DMS53 treated with DMSO at 0.1 percent for 48 hours (cell line): ENCODE measurements around the gene LDLRAD3.
"Not testable (repeated sequence)": the region's sequence is repeated elsewhere in the genome, so short reads cannot be mapped to it uniquely, and the experiment has no call there.

ENCODE experiments used
- DNase-seq: peaks from one replicate; lab custom pipeline; 2025; ENCODE audit not compliant: unreplicated experiment; lab: John Stamatoyannopoulos, UW

Gene LDLRAD3, protein sequence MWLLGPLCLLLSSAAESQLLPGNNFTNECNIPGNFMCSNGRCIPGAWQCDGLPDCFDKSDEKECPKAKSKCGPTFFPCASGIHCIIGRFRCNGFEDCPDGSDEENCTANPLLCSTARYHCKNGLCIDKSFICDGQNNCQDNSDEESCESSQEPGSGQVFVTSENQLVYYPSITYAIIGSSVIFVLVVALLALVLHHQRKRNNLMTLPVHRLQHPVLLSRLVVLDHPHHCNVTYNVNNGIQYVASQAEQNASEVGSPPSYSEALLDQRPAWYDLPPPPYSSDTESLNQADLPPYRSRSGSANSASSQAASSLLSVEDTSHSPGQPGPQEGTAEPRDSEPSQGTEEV

DNA sequence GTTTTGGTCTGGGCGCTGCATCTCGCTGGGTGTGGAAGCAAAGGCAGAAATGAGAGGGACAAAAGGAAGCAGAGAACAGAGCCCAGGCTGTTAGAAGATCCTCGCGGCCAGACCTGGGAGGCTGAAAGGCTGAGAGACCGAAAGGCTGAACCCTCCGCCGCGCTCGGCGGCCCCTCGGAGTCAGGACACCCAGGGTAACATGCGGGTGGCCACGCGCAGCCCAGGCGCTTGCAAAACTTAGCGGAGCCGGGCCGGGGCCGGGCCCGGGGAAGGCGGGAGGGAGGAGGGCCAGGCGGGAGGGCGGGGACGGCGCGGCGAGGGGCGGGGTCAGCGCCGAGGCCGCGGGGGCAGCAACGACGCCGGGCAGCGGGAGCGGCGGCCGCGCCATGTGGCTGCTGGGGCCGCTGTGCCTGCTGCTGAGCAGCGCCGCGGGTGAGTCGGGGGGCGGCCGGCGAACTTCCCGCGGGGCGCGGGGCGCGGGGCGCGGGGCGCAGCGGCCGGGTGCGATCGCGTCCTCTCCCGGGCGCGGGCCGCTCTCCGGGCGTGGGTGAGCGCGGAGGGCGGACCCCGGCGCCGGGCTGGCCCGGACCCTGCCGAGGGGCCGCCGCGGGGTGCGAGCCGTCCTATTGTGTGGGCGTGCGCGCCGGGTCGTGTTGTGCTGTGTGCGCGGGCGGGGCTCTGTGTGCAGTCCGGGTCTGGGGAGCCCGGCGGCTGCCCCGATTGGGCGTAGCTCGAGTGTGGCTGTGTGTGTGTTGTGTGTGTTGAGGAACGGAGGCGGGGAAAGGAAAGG, at the start of gene LDLRAD3:
LDLRAD3 (plus strand) TSS at position 350 of the 790 bp plus-strand sequence; CDS start at position 387, 37 bp downstream.
- peak; percentile 4 for DNase-seq

DNA sequence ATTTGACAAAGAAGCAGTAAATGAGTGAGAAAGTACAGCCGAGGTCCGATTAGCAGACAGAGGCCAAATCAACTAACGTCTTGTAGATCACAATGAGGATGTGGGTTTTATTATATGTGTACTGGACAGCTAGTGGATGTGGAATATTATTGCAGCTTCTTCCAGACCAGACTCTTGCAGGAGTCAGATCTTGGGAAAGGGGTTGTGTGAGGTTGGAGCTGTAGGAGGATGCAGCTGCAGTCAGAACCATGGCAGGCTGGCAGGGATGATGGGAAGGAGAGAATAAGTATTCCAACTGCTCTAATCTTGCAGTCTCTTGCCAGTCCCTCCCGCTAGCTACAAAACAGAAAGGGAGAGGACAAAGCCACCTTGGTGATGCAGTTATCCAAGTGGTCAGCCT, 46.8 kb upstream of the LDLRAD3 start:
- DNase-seq, result no peak

DNA sequence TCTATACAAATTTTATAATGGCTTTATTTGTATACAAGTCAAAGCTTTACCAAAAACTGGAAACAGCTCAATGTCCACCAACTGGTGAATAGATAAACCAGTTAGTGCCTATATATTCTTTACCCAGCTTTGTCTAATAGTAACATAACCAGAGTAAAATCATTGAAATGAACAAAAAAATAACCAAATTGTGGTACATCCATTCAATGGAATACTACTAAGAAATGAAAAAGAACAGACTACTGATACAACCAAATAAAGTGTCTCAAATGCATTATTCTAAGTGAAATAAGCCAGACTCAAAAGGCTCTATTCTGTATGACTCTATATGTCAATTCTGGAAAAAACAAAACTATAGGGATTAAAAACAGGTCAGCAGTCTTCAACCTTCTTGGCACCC, 40.9 kb upstream of the LDLRAD3 start:
- no peak for DNase-seq

DNA sequence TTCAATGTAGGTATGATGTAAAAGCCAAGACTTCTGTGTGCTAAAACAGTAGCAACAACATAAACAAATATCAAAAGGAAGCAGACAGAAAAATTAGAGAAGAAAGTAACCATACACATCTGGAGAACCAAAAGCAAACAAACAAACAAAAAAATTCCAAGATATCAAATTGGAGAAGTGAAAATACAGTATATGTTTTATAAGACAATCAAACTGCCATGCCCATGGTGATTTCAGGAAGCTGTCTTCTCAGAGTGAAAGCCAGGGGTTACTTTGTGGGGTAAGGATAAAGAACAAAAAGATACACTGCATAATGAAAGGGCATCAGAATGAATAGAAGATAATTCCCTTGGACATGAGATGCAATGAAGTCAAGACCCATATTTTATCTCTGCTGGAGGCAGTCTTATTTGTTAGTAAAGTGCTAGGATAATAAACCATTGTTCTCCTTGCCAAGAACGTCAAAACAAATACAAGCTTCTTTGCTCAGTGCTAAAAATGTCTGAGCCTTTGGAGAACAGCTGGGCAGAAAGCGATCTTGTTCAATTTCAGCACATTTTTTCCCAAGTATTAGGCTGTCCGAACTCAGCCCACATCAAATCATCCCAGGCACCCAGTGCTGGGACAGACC, 38.1 kb upstream of the LDLRAD3 start:
- no peak for DNase-seq

DNA sequence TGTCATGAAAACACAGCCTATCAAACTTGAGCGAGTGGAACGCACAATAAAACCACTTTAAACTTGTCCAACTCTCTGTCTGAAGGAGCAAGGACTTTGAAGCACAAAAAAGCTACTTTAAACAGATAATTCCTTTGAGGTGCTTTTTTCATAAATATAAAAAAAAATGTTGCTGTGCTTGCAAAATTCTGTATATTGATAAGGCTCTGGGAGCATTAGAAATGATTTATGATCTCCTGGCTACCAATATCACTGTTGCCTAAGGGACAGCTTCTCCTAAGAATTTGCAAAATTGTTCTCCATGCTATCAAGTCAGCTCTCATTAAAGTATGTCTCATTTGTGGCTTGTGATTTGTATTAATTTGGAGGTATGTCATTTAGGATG, 37.6 kb upstream of the LDLRAD3 start:
- DNase-seq, result no peak

DNA sequence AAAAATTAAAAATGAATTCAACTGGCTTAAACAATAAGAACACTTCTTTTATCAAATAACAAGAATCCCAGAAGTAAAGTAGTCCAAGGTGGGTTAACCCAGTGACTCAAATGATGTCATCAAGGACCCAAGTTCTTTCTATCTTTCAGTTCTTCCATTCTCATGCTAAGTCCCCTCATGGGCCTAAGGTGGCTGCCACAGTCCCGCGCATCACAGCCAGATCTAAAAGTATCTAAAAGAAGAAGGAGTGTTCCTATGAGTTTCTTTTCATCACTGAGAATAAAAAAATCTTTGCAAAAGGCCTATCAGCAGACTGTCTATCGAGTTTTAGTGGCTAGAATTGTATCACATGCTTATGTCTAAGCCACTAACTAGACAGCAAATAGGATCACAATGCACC, 37.2 kb upstream of the LDLRAD3 start:
- no peak for DNase-seq

DNA sequence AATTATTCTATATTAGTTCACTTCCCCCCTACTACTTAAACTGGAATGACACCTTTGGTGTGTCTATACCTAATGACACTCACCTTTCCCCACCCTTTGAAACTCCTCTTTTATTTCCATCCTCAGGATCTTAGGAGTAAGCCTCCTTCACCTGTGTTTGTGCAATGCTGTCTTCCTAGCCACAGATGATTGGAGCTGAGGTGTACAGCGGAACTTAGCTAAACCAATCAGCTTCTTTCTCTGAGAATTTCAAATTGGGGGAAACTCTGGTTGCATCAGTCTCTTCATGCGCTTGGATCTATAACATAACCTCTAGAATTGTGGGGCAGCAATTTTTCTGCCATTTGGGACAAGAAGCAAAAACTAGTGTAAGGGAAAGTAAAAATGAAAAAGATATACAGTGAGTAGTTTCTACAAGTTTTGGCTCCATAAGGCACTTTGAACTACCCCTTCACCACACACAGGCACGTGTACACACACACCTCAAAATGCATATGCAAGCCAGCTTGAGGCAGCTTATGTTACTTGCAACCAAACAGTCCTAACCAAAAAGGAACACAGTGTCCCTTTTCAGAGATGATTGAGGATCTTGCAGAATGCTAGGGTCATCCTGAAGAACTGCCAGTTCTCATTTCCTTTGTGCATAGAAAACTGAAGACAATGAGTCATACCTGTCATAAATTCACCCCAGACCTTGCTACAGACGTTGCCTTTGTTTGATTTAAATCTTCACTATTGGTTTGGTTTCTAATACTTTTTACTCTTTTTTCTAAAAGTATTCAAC, 36.0 kb upstream of the LDLRAD3 start:
- DNase-seq, result no peak

DNA sequence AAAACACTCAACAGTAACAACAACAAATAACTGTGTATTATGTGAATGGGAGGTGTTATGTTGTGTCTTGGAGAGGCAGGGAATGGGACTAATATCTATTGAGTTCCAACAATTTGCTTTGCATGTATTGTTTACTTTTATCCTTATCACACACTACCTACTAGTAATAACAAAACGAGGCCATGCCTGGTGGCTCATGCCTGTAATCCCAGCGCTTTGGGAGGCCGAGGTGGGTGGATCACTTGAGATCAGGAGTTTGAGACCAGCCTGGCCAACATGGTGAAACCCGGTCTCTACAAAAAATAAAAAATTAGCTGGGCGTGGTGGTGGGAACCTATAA, 35.5 kb upstream of the LDLRAD3 start:
- DNase-seq, result not testable (repeated sequence)

DNA sequence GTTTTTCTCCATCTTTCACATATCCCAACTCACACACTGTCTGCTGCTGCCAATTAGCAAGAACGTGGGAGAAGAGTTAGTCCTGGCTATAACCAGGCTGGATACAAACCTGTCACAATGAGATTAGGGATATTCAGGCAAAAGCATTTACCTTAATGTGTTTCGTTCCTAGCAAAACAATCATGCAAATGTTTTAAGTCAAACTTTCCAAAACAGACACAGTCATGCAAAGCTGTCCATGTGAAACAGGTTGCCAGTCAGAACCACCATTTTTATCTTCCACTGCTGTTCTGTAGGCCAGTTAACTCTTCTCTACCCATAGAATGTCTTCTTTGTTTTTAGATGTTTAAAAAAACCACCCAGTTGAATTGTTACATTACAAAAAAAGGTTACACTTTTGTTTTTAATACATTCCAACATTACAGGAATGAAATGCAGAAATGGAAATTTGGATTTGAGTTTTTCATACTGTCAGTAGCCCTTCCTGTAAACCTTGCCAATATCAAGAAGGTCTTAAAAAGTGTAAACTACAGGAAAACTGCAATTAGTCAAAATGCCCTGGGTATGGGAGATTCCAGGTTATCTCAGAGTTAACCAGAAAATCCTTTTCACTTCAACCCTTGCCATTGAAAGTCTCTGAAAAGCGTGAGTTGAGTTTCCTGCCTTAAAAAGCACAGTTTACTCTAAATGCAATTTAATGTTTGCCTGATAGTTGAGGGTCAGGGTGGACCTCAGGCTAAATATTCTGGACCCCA, 34.2 kb upstream of the LDLRAD3 start:
- DNase-seq, result no peak

DNA sequence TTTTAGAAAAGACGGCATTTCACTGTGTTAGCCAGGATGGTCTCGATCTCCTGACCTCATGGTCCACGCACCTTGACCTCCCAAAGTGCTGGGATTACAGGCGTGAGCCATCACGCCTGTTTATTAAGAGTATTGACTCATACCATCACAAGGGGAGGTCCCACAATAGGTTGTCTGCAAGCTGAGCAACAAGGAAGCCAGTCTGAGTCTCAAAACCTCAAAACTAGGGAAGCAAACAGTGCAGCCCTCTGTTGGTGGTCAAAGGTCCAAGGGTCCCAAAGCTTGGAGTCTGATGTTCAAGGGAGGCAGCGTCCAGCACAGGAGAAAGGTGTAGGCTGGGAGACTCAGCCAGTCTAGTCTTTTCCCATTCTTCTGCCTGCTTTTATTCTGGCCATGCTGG, 32.8 kb upstream of the LDLRAD3 start:
- DNase-seq, result no peak

DNA sequence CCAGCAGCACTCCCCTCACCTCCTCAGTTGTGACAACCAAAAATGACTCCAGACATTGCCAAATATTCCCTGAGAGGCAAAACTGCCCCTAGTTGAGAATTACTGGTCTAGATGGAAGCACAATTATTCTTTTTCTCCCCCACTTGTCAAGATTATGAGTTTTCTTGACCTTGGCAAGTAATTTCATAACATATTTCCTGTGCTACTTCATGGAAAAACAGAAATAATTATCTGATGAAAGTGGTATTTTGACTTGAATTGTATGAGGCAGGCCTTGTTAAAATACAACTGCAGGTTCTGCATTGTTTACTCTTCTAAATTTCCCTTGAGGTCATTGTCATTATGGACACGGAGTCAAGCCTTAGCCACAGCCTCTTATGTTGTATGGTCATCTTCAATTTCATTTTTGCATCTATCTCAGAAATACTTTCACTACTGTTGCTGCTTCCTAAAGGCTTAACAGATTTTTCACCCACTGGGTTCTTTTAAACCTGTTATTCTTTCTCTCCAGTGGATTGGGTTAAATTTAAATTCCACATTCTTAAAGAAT, 32.2 kb upstream of the LDLRAD3 start:
- DNase-seq, result no peak

DNA sequence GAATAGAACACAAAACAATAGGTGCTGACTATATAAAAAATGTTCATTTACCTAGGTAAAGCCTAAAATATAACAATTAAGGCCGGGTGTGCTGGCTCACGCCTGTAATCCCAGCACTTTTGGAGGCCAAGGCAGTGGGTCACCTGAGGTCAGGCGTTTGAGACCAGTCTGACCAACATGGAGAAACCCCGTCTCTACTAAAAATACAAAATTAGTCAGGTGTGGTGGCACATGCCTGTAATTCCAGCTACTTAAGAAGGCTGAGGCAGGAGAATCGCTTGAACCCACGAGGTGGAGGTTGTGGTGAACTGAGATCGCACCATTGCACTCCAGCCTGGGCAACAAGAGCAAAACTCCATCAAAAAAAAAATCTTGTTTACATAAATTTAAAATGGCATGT, 31.4 kb upstream of the LDLRAD3 start:
- DNase-seq, result not testable (repeated sequence)

DNA sequence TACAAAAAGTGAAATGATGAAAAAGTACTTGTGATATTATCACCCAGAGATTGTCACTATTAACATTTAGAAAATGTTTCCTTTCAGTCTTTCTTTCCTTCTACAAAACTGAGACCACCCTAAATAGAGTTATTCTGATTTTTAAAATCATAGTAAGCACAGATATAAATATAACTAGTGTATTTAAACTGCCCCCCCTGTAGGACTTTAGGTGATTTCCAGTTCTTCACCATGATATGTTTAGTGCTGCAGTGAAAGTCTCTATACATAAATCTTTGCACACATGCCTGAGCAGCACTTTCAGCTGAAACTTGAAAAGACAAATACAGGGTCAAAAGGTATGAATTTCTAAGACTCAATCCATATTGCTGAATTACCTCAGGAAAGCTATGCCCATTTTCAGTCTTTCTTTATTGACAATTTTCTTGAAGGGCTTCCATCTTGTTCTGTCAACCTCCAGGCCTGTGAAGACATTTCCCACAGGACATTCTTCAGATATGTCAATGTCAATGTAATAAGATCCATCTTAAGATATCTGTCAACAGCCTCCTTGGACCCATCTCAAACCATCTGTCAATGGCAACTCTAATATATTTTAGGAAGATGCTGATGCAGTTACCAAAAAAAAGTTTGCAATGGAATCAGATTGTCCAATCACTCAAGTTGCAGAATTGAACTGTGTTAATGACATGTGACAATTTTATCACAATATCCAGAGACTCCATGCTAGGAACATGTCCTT, 30.8 kb upstream of the LDLRAD3 start:
- DNase-seq, result no peak

DNA sequence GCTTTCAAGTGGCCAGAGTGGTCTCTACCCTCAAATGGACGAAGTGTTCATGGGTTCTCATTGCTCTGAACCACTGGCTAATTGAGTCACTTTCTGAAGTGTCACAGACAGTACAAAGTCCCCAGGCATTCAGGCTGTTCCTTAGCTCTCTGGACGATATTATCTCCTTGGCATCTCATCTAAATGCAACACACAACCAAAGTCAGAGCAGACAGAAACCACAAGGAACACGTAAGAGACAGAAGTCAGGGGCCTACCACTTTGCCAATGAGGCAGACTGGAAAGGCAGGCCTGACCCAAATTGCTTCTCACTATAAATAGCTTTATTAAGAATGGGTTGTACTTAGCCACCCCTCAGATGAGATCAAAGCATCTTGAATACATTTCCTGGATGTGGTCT, 29.0 kb upstream of the LDLRAD3 start:
- DNase-seq, result no peak

DNA sequence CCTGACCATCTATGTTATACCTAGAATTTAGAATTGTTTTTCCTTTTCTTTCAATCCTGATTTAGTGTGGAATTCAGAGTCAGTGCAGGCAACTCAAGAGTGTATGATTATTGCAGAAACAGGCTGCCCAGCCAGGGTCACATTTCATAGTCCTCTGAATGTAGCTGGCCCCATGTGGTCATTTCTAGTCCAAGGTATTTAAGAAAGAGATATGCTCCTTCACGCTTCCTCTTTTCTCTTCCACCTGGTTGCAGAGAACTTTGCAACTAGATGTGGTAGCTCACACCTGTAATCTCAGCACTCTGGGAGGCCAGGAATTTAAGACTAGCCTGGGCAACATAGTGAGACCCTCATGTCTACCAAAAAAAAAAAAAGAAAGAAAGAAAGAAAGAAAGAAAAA, 27.6 kb upstream of the LDLRAD3 start:
- no peak for DNase-seq

DNA sequence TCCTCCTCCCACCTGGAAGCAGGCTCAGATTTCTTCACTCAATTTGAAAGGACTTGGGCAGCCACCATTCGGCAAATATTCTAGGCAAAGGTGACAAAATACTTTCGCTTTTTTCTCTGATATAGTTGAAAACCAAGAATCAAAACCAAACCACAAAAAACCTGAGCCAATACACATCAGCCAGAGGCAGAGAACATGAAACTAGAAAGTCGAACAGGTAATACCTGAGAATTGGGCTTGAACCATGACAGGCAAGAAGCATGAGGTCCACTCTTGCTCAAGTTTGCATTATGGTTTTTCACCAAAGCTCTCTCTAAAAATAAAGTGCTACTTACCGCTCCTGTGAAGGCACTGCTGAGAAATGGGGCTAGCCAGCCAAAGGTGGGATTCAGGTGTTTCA, 26.2 kb upstream of the LDLRAD3 start:
- no peak for DNase-seq

DNA sequence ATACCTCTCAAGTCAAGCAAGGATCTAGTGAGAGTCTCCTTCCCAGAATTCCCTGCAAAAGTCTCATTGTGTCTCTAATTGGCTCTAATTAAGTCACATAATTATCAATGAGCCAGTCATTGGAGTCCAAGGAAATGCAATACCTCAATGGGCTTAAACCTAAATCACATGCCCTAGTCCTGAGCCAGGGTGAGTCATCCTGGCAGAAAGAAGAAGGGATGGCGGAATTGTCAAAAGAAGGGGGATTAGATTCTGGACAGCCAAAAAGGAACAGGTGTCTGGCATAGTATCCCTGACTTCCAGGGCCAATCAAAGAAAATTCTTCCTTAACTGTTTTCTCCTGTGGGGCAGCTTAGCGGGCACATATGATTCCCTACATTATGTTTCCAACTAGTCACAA, 25.1 kb upstream of the LDLRAD3 start:
- DNase-seq, result no peak

DNA sequence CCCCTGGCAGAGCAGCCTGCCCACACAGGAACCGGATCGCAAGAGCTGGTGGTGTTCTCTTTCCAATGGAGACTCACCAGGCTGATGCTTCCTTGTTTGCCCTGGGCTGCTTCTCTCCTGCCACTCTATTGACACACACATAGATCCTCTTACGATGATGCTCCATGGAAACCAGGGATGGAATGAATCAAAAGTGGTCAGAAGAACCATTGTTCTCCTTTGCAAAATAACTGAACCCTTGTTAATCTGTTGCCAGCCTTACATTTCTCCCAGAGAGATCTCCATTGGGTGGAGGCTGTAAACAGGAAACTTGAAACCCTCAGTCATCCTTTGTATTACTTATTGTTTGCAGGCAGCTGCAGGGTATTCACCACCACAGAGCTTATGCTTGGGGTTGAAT, 24.6 kb upstream of the LDLRAD3 start:
- DNase-seq, result peak; percentile 31

DNA sequence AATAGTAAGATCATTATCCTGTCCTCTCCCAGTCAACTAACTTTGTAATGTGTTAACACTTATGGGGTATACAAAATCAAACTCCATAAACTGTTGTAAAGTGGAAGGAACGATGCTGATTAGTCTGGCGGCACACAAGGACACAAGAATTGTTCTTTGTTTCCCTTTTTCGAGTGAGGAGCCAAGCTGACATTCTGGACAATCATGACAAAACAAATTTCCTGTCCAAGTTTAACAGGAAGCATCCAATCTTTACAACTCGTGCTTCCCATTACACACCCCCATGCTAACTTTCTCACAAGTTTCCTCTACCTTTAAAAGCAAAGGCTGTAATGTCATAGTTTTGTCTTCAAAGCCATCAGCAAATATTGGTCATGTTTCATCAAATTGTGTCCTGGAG, 20.4 kb upstream of the LDLRAD3 start:
- DNase-seq, result no peak

DNA sequence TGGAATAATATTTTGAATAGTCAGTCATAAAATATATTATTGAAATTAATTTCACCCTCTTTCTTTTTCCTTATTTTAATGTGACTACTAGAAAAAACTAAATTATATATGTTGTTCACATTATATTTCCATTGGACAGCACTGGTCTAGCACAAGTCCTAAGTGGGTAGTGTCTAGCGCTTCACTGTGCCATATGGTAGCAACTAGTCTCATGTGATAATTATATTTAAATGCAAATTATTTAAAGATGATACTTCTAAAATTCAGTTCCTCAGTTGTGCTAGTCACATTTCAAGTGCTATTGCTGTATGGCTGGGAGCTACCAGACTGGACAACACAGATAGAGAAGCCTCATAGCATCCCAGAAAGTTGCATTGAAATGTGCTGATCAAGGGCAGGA, 19.1 kb upstream of the LDLRAD3 start:
- DNase-seq, result no peak
